ENCODE results near the gene SV2A. TPM values are rescaled to one million over a fixed set of nuclear protein-coding genes. Genes with fewer than 3 reads are reported as not detected.

Gene SV2A
- total RNA-seq, 1 experiment from 2014 or later: 33.1 TPM

GRCh38 chr1:149936170-149936991, 18.7 kb upstream of the SV2A start, which contains the start of gene MTMR11:
TSS of gene MTMR11 (minus strand) at chr1:149936879. CDS start at chr1:149936647, 232 bp downstream.
- CTCF ChIA-PET: interaction anchor here (0.6 kb wide), 1 partner anchor 251 kb away, joined by 4 read pairs; no protein-coding TSS in a partner anchor
- H3K9me3 ChIP-seq (ENCODE audit: low read depth, low read length, poor library complexity, severe bottlenecking): no peaks in the 10 kb centered on the region
- no peaks in the 10 kb centered on the region for H3K36me3 ChIP-seq (ENCODE audit: insufficient read depth, low read length, poor library complexity, severe bottlenecking)
- no peaks in the 10 kb centered on the region for H3K27me3 ChIP-seq (replicated peaks; ENCODE audit: insufficient read depth, low read depth, low read length, poor library complexity)
- H3K4me3 ChIP-seq (ENCODE audit: low read depth, low read length, poor library complexity, severe bottlenecking): peak within 1 kb of the TSS; percentile 50
- POLR2A ChIA-PET (ENCODE audit: low non-redundant PET): no interaction called here
- BruUV-seq (replicated peaks): no TSS peak
- peaks cover 25% of the 10 kb centered on the region for H3K4me1 ChIP-seq (ENCODE audit: insufficient read depth, low read length, poor library complexity, severe bottlenecking)
- intact Hi-C loops (cut with micrococcal nuclease; ENCODE audit: unreplicated experiment): no loop called here
- H3K27ac ChIP-seq (ENCODE audit: low read depth, low read length, poor library complexity, severe bottlenecking): peak within 1 kb of the TSS; percentile 39
- DNase-seq (ENCODE audit: low spot score): peak; percentile 51
- TF ChIP-seq EZH2 (IDR thresholded peaks at IDR 0.05; ENCODE audit: borderline replicate concordance, low read depth, low read length, poor library complexity, severe bottlenecking): no peak

- no peaks in the 10 kb centered on the region for H3K36me3 ChIP-seq (ENCODE audit: insufficient read depth, low read length, poor library complexity, severe bottlenecking)
- no peak for TF ChIP-seq EZH2 (IDR thresholded peaks at IDR 0.05; ENCODE audit: borderline replicate concordance, low read depth, low read length, poor library complexity, severe bottlenecking)
- TF ChIP-seq, protein P1, sequence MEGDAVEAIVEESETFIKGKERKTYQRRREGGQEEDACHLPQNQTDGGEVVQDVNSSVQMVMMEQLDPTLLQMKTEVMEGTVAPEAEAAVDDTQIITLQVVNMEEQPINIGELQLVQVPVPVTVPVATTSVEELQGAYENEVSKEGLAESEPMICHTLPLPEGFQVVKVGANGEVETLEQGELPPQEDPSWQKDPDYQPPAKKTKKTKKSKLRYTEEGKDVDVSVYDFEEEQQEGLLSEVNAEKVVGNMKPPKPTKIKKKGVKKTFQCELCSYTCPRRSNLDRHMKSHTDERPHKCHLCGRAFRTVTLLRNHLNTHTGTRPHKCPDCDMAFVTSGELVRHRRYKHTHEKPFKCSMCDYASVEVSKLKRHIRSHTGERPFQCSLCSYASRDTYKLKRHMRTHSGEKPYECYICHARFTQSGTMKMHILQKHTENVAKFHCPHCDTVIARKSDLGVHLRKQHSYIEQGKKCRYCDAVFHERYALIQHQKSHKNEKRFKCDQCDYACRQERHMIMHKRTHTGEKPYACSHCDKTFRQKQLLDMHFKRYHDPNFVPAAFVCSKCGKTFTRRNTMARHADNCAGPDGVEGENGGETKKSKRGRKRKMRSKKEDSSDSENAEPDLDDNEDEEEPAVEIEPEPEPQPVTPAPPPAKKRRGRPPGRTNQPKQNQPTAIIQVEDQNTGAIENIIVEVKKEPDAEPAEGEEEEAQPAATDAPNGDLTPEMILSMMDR (conservative IDR thresholded peaks at IDR 0.05; ENCODE audit: low read depth, low read length): no peak
- H3K4me3 ChIP-seq (ENCODE audit: low read depth, low read length, poor library complexity, severe bottlenecking): no peak overlapping the region
- no peaks in the 10 kb centered on the region for H3K9me3 ChIP-seq (ENCODE audit: low read depth, low read length, poor library complexity, severe bottlenecking)
- ChIA-PET POLR2A (ENCODE audit: low non-redundant PET) (no interaction called here), CTCF (interaction anchor here (0.6 kb wide), 1 partner anchor 30 kb away, joined by 3 read pairs; no protein-coding TSS in a partner anchor)
- H3K27ac ChIP-seq (ENCODE audit: low read depth, low read length, poor library complexity, severe bottlenecking): no peak overlapping the region
- DNase-seq (ENCODE audit: low spot score): no peak
- intact Hi-C loops (cut with micrococcal nuclease; ENCODE audit: unreplicated experiment): no loop called here
- H3K4me1 ChIP-seq (ENCODE audit: insufficient read depth, low read length, poor library complexity, severe bottlenecking): peaks cover 19% of the 10 kb centered on the region
- no peaks in the 10 kb centered on the region for H3K27me3 ChIP-seq (replicated peaks; ENCODE audit: insufficient read depth, low read depth, low read length, poor library complexity)
- no TSS peak for BruUV-seq (replicated peaks)
Measured at GRCh38 chr1:149934356-149934755, 16.7 kb upstream of the SV2A start.

- no peaks in the 10 kb centered on the region for H3K36me3 ChIP-seq (ENCODE audit: insufficient read depth, low read length, poor library complexity, severe bottlenecking)
- intact Hi-C loops (cut with micrococcal nuclease; ENCODE audit: unreplicated experiment): no loop called here
- H3K27me3 ChIP-seq (replicated peaks; ENCODE audit: insufficient read depth, low read depth, low read length, poor library complexity): no peaks in the 10 kb centered on the region
- H3K4me1 ChIP-seq (ENCODE audit: insufficient read depth, low read length, poor library complexity, severe bottlenecking): peaks cover 17% of the 10 kb centered on the region
- no peaks in the 10 kb centered on the region for H3K9me3 ChIP-seq (ENCODE audit: low read depth, low read length, poor library complexity, severe bottlenecking)
- CTCF ChIA-PET: no interaction called here
- H3K27ac ChIP-seq (ENCODE audit: low read depth, low read length, poor library complexity, severe bottlenecking): no peak overlapping the region
- TF ChIP-seq, protein P1 (conservative IDR thresholded peaks at IDR 0.05; ENCODE audit: low read depth, low read length): no peak
- no peak for TF ChIP-seq EZH2 (IDR thresholded peaks at IDR 0.05; ENCODE audit: borderline replicate concordance, low read depth, low read length, poor library complexity, severe bottlenecking)
- BruUV-seq (replicated peaks): no TSS peak
- POLR2A ChIA-PET (ENCODE audit: low non-redundant PET): no interaction called here
- H3K4me3 ChIP-seq (ENCODE audit: low read depth, low read length, poor library complexity, severe bottlenecking): no peak overlapping the region
- no peak for DNase-seq (ENCODE audit: low spot score)
Measured at GRCh38 chr1:149933208-149933607, 15.6 kb upstream of the SV2A start.
